ENCODE measurements around the gene FBXO40. TPM values are rescaled to one million over a fixed set of nuclear protein-coding genes. Genes with fewer than 3 reads are reported as not detected.

FBXO40 gene
- total RNA-seq, 2 donors from 2014 or later = not detected

DNA sequence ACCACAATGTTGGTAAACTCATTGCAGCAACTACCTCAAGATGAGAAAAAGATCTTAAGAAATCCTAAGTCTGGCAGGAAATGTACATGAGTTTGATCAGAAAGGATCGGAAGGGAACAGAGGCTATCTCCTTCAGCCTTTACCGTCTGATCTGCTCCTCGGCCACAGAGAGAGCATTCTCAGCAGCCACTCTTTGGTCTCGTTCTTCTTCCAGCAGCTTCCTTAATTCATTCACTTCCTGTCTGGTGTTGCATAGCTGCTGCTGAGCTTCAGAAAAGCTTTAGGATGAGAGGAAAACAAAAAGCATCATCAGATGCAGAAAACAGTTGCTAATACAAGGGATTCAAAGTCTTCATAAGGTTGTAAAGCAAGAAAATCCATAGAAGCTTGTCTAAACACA lies 74.2 kb downstream of the FBXO40 start:
- H3K36me3 ChIP-seq (ENCODE audit: control insufficient read depth, insufficient read depth, low read length) = peaks cover 89% of the 10 kb centered on the region
- H3K4me3 Mint-ChIP-seq = no peak overlapping the region
- no peaks in the 10 kb centered on the region for H3K4me1 Mint-ChIP-seq
- H3K27ac ChIP-seq (ENCODE audit: low read depth, low read length) = no peak overlapping the region
- H3K4me1 ChIP-seq (ENCODE audit: control insufficient read depth, insufficient read depth, low read length) = no peaks in the 10 kb centered on the region
- DNase-seq = no peak
- no peaks in the 10 kb centered on the region for H3K27me3 ChIP-seq (ENCODE audit: control insufficient read depth, insufficient read depth, low read length, poor library complexity, severe bottlenecking)
- no peak overlapping the region for H3K9ac ChIP-seq (ENCODE audit: extremely low read depth, low read length, poor library complexity, severe bottlenecking)
- H3K27me3 Mint-ChIP-seq (ENCODE audit: insufficient read depth) = no peaks in the 10 kb centered on the region
- TF ChIP-seq, protein P1, sequence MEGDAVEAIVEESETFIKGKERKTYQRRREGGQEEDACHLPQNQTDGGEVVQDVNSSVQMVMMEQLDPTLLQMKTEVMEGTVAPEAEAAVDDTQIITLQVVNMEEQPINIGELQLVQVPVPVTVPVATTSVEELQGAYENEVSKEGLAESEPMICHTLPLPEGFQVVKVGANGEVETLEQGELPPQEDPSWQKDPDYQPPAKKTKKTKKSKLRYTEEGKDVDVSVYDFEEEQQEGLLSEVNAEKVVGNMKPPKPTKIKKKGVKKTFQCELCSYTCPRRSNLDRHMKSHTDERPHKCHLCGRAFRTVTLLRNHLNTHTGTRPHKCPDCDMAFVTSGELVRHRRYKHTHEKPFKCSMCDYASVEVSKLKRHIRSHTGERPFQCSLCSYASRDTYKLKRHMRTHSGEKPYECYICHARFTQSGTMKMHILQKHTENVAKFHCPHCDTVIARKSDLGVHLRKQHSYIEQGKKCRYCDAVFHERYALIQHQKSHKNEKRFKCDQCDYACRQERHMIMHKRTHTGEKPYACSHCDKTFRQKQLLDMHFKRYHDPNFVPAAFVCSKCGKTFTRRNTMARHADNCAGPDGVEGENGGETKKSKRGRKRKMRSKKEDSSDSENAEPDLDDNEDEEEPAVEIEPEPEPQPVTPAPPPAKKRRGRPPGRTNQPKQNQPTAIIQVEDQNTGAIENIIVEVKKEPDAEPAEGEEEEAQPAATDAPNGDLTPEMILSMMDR (conservative IDR thresholded peaks at IDR 0.05) = no peak
- no peaks in the 10 kb centered on the region for H3K9me3 ChIP-seq (ENCODE audit: control insufficient read depth, low read length)
- no peaks in the 10 kb centered on the region for H3K9me3 Mint-ChIP-seq
- whole genome bisulfite sequencing, 2 experiments (ENCODE audit: insufficient coverage in 1 of 2, insufficient read length in 1 of 2) = 92 to 100% methylated on average over 3 to 4 of the region's 4 CpGs
- H3K27ac Mint-ChIP-seq = no peak overlapping the region
- peaks cover 62% of the 10 kb centered on the region for H3K36me3 Mint-ChIP-seq (ENCODE audit: low read depth)
- no peak overlapping the region for H3K4me3 ChIP-seq (ENCODE audit: low read length)

DNA sequence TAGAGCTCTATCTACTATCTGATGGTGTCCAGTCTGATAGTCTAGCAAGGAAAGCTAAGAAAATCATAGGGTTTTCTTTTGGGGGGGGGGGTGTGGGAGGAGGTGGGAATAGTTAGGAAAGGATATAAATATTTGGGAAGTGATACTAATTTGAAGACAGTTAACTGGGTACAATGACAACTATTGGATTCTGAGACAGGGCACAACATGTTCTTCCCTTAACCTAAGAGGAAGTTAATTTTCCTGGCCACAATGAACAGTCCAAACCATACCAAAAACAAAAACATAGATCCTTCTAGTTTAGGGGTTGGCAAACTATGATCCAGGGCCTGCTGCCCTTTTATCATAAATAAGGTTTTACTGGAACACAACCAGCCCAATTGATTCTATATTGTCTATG lies 77.5 kb downstream of the FBXO40 start:
- Mint-ChIP-seq H3K9me3 (no peaks in the 10 kb centered on the region), H3K4me3 (no peak overlapping the region), H3K27me3 (ENCODE audit: insufficient read depth) (no peaks in the 10 kb centered on the region), H3K36me3 (ENCODE audit: low read depth) (peaks cover 65% of the 10 kb centered on the region), H3K4me1 (no peaks in the 10 kb centered on the region), H3K27ac (no peak overlapping the region)
- H3K9ac ChIP-seq (ENCODE audit: extremely low read depth, low read length, poor library complexity, severe bottlenecking) = no peak overlapping the region
- no peak overlapping the region for H3K27ac ChIP-seq (ENCODE audit: low read depth, low read length)
- no peak overlapping the region for H3K4me3 ChIP-seq (ENCODE audit: low read length)
- no peak for DNase-seq
- no peaks in the 10 kb centered on the region for H3K27me3 ChIP-seq (ENCODE audit: control insufficient read depth, insufficient read depth, low read length, poor library complexity, severe bottlenecking)
- peaks cover 89% of the 10 kb centered on the region for H3K36me3 ChIP-seq (ENCODE audit: control insufficient read depth, insufficient read depth, low read length)
- no peaks in the 10 kb centered on the region for H3K9me3 ChIP-seq (ENCODE audit: control insufficient read depth, low read length)
- no peaks in the 10 kb centered on the region for H3K4me1 ChIP-seq (ENCODE audit: control insufficient read depth, insufficient read depth, low read length)
- TF ChIP-seq, protein P1 (conservative IDR thresholded peaks at IDR 0.05) = no peak

GRCh38 chr3:121677141-121677540 lies 84.0 kb downstream of the FBXO40 start:
- Mint-ChIP-seq H3K36me3 (ENCODE audit: low read depth) (peaks cover 72% of the 10 kb centered on the region), H3K4me1 (no peaks in the 10 kb centered on the region), H3K27me3 (ENCODE audit: insufficient read depth) (no peaks in the 10 kb centered on the region), H3K9me3 (no peaks in the 10 kb centered on the region), H3K4me3 (no peak overlapping the region), H3K27ac (no peak overlapping the region)
- Histone ChIP-seq H3K9me3 (ENCODE audit: control insufficient read depth, low read length) (no peaks in the 10 kb centered on the region), H3K4me1 (ENCODE audit: control insufficient read depth, insufficient read depth, low read length) (no peaks in the 10 kb centered on the region), H3K27me3 (ENCODE audit: control insufficient read depth, insufficient read depth, low read length, poor library complexity, severe bottlenecking) (no peaks in the 10 kb centered on the region), H3K27ac (ENCODE audit: low read depth, low read length) (no peak overlapping the region), H3K36me3 (ENCODE audit: control insufficient read depth, insufficient read depth, low read length) (peaks cover 91% of the 10 kb centered on the region), H3K4me3 (ENCODE audit: low read length) (no peak overlapping the region), H3K9ac (ENCODE audit: extremely low read depth, low read length, poor library complexity, severe bottlenecking) (no peak overlapping the region)
- 88 to 100% methylated on average over 1 to 2 of the region's 2 CpGs for WGBS, 2 experiments (ENCODE audit: insufficient coverage in 1 of 2, insufficient read length in 1 of 2)
- DNase-seq = no peak
- TF ChIP-seq, protein P1 (conservative IDR thresholded peaks at IDR 0.05) = no peak

Other genes with a start within 250 kb of the FBXO40 start
- 10 to 100 TPM; 12.6 to 18.6 TPM for gene POLQ, start 47.4 kb upstream of the FBXO40 start, total RNA-seq
- gene ARGFX, start 25.4 kb upstream of the FBXO40 start, total RNA-seq = not detected
- gene HCLS1, start 67.5 kb downstream of the FBXO40 start, total RNA-seq = 1 to 10 TPM in 1 of 2 donors, under 1 TPM in 1; 0.53 to 1.3 TPM
- 10 to 100 TPM; 47.8 to 53.0 TPM for gene GOLGB1, start 156.4 kb downstream of the FBXO40 start, total RNA-seq
- gene IQCB1, start 241.7 kb downstream of the FBXO40 start, total RNA-seq = 10 to 100 TPM; 35.2 to 44.5 TPM
- 1 to 10 TPM; 3.5 to 4.6 TPM for gene EAF2, start 241.8 kb downstream of the FBXO40 start, total RNA-seq

All from endodermal cell (in vitro differentiated cells).